CD4-positive, alpha-beta T cell treated with Interleukin-6 for 4 hours (primary cell): ENCODE results near the gene EBP.

Experiments used
- DNase-seq: peaks from one replicate; pipeline ENCODE4 v3.0.0-alpha.2; 2020; ENCODE audit warnings: mixed read lengths

The EBP gene

DNA sequence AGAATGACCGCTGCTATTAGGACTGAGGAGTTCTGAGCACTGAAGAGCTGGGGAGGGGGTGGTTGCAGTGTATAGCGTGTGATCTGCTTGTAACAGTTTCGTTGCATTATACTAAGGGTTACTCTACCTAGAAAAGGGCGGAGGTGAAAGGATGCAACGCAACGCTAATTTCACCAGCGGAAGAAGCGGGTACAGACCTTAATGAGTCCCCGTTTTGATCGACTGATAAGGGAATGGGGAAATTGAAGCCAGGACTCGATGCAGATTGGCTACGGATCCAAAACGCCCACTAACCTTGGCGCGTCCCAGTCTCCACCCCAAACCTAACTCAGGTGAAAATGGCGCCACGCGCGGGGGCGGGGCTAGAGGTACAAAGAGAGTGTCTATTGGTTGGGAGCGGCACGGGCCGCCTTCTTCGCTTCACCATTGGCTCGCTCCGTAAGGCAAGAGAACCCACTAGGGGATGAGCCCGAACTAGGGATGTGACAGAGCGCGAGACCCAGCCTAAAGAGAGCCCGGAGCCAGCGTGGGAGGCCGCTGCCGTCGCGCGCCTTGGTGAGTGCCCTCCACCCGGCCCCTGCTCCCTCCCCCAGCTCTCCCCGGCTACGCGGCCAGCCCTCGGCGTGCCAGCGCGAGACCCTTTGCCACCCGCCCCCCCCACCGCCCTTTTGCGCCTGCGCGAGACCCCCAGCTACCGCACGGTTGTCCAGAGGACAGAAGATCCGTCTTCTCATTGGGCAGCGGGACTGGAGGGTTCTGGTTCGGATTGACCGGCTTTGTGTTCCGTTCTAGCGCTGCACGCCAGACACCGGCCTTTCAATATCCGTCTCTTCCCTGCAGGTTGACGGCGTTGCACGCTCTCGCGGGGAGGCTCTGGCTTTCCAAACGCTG is at the start of gene EBP:
TSS of gene EBP (plus strand) at position 456 of the 891 bp plus-strand sequence. CDS start 1,964 bp downstream, outside the sequence.
- peak; percentile 96 for DNase-seq

DNA sequence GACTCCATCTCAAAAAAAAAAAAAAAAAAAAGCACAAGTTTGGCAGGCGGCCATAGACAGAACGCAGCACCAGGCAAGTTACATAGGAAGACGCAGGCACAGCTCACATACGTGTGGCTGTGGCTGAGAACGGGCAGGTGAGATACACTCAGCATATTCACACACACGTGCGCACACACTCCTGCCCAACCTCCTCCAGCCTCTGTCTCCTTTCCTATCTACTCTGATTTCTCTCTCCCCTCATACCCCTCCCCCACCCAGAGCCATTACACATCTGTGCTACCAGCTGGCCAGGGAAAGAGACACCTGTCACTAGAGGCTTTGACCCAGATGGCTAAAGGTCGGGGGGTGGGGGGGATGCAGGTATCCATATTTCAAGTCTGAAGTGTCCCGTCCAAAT is 49.4 kb upstream of the EBP start:
- DNase-seq = no peak

DNA sequence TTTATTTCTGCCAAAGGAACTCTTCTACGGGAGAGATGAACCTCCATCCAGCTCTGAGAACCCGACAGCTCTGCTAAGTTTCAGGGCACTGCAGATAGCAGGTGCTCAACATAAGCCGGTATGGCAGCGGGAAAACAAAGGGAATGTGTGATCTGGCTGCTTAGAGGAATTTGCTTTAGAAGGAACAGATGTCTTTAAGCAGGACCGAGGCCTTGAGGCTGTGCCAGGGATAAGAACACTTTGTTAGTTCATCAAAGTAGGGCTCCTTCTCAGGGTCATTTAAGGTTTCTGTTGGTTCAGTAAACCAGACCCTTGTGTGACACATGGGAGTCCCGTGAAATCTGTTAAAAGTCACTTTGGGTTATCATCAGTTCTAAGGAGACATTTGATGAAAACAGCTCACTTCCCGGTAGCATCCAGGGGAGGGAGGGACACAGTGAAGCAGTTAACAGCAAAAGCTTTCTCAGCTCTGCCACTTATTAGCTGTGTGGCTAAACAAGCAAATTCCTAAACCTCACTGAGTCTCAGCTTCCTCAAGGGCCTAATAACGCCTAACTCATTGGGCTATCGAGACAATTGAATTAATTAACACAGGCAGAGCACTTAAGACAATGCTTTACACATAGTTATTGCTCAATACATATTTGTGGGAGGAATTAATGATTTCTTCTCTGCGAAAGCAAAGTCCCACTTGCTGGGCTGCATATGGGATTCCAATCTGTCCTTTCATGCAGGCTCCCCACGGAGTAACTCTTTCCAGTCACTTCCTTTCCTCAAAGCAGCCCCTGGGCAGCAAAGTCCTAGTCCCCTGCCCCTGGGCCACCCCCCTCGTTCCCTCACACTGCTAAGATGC is 48.5 kb upstream of the EBP start:
- no peak for DNase-seq

GRCh38 chrX:48473704-48473990 is 48.0 kb upstream of the EBP start:
- no peak for DNase-seq

DNA sequence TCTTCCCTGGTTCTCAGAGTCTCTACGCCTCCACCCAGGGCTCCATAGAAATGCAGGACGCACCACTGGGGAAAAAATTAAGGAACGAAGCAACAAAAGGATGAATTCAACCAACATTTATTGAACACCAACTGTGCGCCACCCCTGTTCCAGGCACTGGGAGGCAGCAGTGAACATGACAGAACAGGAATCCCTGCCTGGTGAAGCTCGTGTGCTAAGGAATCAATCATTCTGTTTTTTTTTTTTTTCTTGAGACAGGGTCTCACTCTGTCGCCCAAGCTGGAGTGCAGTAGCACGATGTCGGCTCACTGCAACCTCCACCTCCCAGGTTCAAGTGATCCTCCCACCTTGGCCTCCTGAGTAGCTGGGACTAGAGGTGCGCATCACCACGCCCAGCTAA is 47.5 kb upstream of the EBP start:
- peak; percentile 18 for DNase-seq

DNA sequence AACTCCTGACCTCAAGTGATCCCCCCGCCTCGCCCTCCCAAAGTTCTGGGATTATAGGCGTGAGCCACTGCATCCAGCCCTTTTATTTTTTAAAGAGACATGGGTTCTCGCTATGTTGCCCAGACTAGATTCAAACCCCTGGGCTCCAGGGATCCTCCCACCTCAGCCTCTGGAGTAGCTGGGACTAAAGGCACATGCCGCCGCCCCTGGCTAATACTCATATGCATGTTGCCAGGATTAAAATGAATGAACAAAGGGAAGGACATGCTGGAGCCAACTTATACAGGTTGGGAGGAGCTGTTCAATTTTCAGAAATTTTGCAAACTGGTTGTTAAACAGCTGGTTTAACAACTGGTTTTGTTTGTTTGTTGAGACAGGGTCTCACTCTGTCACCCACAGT is 47.0 kb upstream of the EBP start:
- DNase-seq = no peak

GRCh38 chrX:48475296-48475695 is 46.3 kb upstream of the EBP start:
- DNase-seq = peak; percentile 30

GRCh38 chrX:48475774-48476577 is 45.6 kb upstream of the EBP start, which contains the start of gene FTSJ1:
FTSJ1 (plus strand) TSS chrX:48476199; CDS start chrX:48478048, 1,849 bp downstream.
- DNase-seq = peak; percentile 90

DNA sequence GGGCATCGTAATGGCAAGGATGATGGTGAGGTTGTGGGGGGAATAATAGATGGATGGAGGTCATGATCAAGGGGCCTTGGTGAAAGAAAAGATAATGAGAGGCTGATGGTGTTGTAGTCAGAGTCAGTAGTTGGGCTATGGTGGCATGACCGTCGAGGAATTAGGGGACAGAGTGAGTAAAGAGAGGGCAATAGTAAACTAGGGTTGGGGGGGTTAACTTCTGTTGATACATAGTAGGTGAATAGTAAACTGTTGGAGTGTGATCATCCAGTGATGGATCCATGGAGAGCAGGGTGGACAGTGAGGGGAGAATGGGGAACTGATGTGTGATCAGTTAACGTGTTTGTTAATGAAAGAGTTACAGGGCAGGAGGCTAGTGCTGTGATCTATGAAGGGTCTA is 44.7 kb upstream of the EBP start:
- DNase-seq = no peak

DNA sequence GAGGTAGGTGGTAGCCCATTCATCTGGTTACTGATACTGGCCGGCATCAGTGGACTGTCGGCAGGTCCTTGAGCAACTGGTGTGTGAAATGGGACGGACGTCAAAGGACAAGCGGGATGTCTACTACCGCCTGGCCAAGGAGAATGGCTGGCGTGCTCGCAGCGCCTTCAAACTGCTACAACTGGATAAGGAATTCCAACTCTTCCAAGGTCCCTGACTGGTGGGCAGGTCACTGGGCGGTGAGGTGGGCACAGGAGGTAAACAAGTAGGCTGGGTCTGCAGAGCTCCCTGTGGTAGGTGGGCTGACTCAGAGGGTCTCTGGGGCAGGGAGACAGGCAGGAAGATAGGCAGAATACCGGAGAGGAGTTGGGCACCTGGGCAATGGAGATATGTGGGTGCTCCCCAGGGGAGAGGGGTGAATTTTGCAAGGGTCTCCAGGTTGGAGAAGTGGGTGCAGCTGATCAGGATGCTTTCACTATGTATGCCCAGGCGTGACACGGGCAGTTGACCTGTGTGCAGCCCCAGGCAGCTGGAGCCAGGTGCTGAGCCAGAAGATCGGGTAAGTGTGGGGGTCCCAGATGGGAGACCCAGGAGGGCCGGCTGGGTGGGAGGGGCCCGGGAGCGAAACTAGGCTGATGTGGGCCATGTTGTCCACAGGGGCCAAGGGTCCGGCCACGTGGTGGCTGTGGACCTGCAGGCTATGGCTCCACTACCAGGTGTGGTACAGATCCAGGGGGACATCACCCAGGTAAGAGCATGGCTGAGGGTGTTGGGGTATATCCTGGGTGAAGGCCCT is 43.5 kb upstream of the EBP start:
- no peak for DNase-seq

GRCh38 chrX:48478806-48479205 is 42.8 kb upstream of the EBP start:
- DNase-seq = no peak

- DNase-seq = no peak
These were observed 41.5 kb upstream of the EBP start for GRCh38 chrX:48480142-48480541.

DNA sequence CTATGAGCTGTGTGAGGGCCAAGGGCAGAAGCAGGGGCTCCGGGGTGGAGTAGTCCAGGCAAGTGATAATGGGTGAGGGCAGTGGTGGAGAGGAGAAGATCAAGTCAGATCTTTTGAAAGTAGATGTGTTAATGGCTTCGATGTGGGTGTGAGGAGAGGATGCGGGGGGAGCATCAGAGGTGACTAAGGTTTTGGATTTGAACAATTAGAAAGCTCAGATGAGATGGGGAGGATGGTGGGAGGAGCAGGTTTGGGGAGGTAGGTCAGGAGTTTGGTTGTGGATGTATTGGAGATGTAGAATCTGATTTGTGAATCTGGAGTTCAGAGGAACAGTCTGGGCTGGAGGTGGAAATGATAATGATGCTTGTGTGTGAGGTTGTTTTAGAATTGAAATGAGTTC is 41.0 kb upstream of the EBP start:
- DNase-seq = no peak

- no peak for DNase-seq
These were observed 39.1 kb upstream of the EBP start for GRCh38 chrX:48482526-48482925.

DNA sequence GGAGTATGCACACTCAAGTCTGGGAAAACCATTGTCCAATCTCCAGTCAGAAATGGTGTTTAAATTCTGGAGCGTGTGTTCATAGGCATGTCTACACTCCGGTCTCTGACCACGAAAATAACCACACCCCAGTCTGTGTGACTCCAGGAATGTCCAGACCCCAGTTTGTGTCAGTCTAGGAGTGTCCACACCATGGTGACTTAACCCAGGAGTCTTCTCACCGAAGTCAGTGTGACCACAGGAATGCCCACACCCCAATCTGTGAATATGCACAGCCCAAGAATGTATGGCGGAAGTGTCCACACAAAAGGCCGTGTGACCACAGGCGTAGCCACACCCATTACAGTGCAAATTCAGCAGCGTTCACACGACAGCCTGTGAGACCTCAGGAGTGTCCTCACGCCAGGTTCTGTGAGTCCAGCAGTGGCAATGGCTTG is 34.2 kb upstream of the EBP start:
- DNase-seq = no peak

DNA sequence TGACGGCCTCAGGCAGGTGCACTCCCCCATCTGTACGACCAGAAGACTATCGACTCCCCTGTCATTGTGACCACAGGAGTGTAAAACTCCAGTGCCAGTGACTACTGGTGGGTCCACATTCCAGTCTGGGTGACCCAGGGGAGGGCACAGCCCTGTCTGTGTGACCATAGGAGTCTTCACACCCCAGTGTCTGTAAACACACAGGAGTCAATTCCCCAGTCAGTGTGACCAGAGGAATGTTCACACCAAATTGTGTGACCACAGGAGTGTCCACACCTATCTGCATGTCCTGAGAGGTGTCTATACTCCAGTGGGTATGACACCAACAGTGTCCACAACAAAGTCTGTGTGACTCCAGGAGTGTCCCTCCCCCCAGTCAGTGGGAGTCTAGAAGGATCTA is 33.6 kb upstream of the EBP start:
- DNase-seq = no peak

GRCh38 chrX:48489296-48489695 is 32.3 kb upstream of the EBP start:
- no peak for DNase-seq

GRCh38 chrX:48489892-48490291 is 31.7 kb upstream of the EBP start:
- DNase-seq = no peak

GRCh38 chrX:48490661-48491060 is 30.9 kb upstream of the EBP start:
- no peak for DNase-seq

DNA sequence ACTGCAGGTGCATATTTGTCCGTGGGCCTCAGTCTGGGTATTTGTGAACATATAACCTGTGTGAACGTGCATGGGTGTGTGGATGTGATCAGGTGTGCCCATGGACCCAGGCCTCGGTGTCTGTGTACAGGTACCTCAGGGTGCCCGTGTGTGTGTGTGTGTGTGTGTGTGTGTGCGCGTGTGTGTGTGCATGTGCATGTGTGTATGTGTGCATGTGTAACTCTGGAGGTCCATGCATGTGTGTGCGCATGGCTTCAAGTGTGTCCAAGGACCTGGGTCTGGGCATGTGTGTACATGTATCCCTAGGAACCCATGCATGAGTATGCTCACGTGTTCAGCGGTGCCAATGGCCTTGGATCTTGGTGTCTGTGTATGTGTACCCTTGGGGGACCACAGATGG is 29.8 kb upstream of the EBP start:
- DNase-seq = no peak

GRCh38 chrX:48492293-48492910 is 29.2 kb upstream of the EBP start:
- no peak for DNase-seq

DNA sequence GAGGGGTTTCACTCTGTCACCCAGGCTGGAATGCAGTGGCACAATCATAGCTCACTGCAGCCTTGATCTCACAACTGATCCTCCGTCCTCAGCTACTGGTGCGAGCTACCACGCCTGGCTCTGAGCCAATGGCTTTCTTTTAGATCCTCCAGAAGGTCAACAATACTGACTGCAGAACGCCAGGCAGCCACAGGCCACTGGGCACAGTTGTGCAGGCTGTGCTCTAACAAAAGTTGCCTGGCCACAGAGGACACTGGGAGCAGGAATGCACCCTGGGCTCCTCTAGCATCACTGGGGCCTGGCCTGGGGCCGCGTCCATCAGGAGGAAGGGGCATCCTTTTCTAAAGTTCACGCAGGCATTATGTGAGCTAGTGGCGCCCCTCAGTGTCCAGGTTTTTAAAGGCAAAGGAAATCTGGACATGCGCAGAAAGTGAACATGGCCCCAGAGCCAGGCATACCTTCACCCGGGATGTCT is 27.7 kb upstream of the EBP start:
- DNase-seq = no peak
